Embryonic facial prominence (tissue), 1 donor: ENCODE measurements around the gene RALGAPA2.

Experiments
- DNase-seq: peaks from one replicate; pipeline ENCODE4 v3.0.0-alpha.2; 2016; ENCODE audit errors: extremely low spot score

The RALGAPA2 gene

DNA sequence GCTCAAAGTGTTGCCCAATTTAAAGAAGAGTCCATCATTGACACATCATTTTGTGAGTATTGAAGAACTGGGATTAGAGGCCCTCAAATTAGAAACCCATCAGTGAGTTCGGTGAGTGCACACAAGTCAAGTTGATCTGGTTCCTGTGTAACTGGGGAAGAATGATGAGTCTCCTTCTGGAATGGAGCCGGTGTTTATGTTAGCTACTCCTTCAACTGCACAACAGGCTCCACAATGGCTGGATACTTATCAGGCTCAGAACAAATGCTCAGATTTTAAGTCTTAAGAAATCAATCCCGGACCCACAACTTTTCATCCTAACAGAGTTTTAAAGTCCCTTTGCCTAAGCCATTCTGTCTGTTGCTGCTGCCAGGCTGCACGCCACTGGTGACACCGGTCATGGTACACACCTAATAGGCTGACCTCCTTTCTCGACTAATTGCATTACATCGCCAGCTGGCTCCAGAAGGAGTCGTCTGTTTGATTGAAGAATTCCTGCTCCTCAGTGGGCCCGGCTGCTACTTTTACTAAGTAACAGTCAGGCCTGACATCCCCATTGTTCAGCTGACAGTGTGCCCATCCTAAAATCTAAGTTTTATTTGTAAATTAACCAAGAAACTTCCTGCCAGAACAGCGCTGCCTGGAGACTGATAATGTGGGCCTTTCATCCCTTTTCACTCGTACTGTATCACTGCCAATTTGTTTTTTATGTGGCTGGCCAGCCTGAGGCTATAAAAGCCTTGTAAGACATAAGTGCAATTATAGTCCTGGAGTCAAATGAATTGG, 214.2 kb downstream of the RALGAPA2 start:
- no peak for DNase-seq

DNA sequence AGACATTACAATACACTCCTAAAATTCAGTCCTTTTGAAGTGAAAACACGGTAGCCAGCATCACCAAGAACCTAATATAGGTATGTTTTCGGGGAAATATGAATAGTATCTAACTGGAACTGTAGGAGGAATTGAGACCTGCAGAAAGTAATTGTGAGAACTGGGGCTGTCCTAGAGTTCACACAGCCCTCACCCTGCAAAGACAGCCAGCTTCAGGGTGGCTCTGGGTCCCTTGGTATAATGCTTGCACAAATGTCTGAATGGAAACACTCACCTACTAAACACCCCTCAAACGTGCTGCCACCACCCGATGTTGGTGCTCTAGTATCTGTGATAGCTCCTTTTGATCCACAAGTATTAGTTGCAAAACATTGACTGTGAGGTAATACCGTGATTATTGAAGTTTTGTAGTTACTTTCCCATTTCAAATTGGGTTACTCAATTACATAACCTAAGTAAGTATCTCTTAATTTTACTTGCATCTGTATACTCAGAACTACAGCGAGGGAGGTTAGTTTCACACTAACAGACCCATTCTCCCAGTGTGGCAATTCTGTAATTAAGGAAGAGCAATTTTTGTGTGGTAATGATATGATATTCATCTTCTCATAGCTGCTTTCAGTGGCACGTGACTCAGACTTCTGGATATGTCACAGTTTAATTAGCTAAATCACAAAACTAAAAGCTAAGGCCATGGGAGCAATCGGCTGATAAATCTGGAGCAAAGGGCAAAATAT, 215.0 kb downstream of the RALGAPA2 start:
- DNase-seq = no peak

DNA sequence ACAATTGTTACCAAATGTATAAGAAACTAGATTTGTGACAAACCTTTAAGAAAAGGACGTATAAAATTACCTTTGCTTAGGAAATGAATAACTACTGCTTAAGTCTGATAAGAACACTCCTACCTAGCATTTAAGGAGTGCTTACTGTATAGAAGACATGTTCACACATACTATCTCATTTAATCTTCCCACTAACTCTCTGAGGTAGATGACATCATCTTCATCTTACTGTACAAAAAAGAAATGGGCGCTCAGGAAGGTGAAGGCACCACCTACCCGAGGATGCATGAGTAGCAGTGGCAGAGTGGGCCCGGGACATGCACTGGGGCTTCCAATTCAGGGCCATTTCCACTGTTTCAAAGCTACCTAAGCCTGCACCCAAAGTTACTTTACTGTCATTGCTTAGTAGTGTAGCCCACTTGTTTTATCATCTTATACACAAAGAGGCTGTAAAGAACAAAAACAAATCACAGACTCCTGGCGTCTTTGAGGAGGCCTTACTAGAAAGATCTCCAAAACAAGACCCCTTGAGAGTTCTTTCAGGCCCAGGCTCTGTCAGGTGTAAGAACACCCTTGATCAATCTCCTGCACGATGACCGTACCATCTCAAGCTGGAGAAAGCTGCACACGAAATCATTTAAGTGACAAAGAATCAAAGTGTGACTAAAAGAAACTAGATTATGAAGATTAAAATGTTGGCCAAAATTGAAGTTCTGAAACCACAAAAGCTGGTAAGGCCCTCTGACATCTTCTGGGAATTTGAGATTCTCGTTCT, 216.5 kb downstream of the RALGAPA2 start:
- no peak for DNase-seq

DNA sequence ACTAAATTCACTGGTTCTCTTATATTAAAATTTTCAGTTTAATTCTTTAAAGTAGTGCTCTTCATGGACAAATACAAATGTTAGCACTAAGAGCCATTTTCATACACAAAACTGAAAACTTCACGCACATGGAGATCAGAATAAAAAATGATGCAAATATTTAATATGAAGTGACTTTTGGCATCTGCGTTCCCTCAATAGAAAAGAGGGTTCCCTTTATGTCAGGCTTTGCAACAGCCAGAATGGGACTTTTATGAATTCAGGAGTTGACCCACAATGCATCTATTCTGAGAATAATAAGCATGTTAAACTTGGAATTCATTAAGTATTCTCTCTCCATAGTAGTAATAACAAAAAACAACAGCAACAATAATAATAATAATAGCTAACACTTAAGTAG, 218.7 kb downstream of the RALGAPA2 start:
- no peak for DNase-seq

DNA sequence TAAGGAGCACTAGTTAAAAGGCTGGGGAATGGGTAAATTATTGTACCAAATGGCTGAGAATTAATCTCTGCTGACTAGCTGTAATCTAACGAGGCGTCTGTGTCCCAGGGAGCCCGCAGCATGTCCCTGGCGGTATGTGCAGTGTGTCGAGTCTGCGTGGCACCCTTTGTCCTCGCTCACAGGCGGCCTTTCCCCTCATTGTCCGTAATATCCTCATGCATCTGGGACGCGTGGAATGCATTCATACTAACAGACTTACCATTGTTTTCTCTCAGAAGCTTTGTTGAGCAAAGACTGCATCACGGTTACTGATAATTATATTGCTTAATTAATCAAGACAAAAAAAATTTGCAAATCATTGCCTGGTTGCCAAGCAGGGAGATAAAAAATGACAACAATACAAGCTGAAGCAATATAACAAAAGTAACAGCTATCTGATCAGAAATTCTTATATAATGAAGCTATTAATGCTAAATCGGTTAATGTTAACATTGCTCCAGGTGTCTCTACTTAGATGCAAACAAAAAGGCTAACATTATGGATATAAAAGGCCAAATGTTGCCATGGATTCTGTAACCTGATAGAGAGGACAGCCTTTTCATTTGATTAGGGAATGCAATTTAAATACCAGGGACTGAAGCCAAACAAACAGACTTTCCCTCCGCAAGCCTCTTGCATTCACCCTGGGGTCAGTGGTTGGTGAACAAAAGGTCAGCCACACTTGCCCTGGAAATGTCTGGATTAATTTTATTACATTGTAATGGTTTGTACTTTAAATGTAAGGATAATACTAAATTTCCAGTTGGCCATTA, 219.7 kb downstream of the RALGAPA2 start:
- no peak for DNase-seq

DNA sequence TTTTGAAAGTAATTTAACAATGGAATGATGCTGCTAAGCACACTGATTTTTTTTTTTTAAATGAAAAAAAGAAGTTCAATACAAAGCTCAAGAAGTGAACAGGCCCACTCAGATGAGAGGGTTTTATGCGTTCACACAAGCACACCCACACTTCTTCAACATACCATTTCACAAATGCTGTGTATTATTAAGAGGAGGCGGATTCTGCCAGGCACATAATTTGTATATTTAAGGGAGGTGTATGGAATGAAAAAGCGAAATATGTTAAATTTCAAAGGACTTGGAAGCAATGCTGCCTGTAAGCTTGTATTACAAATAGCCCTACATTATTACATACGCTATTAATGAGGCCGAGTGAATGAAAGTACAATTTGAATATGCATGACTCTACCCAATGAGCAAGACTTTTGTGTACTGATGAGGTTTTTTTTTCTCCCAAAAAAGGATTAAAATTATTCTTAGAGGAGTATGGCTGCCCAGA, 220.6 kb downstream of the RALGAPA2 start:
- DNase-seq = no peak

DNA sequence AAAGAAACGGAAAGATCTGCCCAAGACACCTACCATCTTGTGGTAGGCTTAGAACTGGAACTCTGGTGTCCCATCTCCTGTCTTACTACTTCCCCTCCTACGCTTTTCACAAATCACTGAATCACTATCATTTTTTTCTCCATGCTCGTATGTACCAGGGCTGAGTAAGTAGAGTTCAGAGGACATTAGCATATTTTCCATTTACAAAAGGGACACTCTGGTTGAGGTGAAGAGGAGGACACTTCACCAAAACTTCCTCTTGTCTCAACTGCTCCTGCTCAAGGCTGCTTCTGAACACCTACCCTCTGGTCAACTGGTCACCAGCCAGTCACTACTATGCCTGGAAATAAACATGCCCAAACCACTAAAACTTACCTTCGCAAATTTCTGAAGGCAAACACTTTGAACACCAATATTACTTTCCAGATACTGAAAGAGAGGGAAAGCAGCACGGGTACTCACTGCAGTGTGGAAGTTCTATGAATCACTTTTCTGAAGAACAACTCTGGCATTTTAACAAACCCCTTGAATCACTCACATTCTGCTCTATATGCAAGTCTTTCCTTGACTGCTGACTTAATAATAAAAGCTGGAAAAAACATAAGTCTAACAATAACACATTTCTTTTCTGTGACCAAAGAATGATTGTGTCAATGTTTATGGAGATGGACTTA, 221.2 kb downstream of the RALGAPA2 start:
- DNase-seq = no peak

DNA sequence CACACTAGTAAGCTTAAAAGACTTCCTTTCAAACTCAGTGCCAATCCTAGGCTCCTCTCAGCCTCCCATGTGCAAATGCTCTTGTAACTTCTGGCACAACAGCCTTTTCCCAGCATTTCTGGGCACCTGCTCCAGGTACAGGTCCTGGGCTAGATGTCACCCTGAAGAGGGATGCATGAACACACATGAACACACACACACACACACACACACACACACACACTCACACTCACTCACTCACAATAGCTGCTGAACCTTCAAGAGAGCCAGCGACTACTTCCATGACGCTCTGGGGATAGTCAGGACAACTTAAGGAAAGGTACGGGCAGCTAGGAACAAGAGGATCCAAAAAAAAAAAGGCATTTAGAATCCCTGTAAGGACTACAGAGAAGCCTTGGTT, 221.8 kb downstream of the RALGAPA2 start:
- DNase-seq = no peak

DNA sequence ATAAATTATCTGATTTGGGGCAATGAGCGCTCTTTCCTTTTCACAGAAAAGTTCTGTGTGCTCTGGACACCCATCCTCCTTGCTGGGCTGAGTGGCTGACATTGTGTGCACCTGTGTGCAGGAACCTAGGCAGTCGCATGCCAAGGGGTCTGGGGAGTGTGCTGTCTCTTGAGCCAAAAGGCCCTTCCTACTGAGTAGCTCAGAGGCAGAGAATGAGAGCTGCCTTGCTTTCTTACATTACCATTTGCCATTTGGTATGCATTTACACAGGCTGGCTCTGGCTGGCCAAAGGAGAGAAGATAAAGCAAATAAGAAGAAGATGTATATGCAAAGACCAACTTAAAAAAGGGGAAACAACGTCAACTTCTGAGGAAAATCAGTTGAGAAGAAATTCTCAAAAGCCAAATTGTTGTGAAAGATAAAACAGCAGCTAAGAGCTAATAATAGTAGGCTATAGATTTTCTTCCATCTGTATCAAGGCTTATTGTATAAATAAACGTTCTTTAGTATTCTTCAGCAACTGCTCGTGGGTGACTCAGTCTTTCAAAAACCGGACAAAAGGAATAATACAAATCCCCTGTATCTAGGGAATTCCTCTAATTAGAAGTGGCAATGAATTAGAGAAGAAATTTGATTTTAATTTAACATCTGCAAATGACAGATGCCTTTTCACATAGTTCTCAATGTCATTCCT, 222.6 kb downstream of the RALGAPA2 start:
- DNase-seq = no peak

DNA sequence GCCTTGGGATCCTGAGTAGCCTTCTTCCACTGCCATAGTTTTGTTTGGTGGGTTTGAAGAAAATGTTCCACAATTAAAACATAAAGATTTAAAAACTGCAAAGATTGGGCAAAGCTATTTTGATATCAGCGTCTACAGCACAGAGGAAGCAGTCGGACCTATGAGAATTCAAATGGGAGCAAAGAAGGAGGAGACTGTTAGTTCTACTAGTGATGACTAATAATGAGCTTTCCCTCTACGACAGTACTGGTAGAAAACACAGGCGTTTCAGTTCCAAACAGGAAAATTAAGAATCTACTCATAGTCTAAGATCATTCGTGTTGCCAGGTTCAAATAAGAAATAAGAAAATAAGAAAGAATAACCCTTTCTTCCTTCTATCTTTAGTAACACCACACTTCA, 223.4 kb downstream of the RALGAPA2 start:
- DNase-seq = no peak

DNA sequence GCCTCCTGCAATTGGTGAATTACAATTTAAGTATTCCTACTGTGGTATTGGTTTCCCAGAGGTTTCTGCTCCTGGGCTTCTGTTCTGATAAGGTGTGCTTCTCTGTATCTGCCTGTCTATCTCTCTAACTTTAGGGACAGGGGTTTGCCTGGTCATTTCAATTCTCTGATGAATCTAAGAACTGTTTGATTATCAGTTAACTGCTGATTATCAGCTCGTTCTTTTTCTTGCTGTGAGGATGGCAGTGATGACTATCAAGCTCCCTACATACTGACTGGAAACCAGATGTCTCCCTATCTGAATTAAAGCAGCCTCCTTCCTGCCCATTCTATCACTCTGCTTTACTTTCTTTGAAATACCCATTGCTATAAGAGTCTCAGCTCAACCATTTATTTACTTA, 224.1 kb downstream of the RALGAPA2 start:
- DNase-seq = no peak

DNA sequence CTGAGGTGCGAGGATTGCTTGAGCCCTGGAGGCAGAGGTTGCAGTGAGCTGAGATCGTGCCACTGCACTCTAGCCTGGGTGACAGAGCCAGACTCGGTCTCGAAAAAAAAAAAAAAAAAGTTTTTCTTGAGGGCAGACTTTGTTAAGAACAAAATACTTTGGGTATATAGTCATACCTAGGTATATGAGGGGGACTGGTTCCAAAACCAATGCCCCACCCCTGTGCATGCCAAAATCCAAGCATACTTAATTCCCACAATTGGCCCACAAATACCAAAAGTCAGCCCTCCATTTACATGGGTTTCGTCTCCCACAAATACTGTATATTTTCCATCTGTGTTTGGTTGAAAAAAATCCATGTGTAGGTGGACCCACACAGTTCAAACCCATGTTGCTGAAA, 224.6 kb downstream of the RALGAPA2 start:
- no peak for DNase-seq

DNA sequence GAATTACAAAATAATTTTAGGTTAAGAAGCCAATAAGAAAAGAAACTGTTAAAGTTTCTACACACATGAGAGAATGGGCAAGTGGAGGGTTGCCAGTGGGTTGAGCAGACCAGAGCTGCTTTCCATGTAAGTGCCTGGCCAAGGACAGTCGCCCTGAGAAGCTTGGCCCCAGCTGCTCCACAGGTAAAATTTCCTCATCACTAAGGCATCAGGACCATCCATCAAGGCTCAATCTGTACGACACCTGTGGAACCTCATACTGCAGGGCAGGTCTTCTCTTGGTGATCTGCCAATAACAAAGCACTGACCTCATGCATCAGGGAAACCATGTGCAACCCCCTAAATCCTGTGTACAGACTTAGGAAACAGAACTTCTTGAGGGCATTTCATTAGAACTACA, 229.1 kb downstream of the RALGAPA2 start:
- no peak for DNase-seq

DNA sequence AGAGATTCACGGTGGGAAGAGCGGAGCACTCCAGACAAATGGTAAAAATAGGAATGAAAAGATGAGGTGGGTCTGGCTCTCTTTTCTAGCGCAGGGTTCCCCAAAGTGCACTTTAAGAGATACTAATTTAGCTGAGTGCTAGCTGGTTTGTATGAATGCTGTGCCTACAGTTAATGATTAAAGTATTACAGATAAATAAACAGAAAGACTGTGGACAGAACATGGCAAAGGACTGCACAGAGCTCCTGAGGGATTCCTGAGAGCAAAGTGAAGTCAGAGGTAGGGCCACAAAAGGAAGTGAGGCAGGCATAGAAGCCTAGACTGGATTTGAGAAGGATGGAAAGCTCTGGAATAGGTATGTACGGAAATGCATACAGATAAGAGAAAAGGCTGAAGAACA, 230.0 kb downstream of the RALGAPA2 start:
- DNase-seq = no peak

DNA sequence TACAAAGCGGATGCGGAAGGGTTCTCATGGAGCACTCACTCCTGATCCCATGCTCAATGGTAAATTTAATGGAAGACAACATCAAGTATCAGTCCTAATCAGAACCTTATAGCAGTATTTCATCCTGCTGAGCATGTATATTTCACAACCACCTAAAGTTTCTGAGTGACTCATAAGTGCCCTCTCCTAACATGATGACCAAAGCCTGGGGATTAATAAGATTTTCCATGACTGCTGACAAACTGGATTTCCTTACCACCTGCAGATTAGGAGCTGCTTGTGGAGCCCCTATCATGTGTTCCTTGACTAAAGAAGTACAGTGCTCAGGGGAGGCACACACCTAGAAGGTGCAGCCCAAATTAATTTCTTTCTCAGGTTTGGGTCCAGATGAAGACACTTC, 231.8 kb downstream of the RALGAPA2 start:
- DNase-seq = no peak

DNA sequence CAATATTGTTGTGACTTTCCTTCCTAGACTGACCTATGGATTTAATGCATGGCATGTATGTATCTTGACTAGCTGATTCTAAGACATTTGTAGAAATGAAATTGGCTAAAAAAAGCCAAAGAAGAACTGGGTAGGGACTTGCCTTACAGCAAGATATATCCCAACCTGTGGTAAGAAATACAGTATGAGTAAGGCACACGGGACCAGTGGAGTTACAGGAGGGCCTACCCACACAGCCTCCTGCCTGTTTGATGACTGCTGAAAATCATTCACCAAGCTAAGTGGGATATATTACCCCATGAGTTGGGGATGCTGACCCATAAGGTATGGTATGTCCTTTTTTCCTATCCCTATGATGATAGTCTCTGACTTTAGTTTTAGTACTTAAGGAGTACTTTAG, 232.3 kb downstream of the RALGAPA2 start:
- no peak for DNase-seq

DNA sequence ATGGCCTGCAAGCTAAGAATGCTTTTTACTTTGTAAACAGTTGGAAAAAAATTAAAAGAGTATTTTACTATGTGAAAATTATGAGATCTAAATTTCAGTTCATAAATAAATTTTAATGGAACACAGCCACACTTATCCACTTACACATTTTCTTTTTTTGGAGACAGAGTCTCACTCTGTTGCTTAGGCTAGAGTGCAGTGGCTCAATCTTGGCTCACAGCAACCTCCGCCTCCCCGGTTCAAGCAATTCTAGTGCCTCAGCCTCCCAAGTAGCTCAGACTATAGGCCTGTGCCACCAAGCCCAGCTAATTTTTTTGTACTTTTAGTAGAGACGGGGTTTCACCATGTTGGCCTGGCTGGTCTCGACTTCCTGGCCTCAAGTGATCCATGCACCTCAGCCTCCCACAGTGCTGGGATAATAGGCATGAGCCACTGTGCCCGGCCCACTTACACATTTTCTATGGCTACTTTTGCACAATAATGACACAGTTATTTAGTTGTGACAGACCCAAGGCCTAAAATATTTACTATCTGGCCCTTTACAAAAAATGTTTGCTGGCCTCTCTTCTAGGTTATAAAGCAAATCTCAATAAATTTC, 234.9 kb downstream of the RALGAPA2 start:
- no peak for DNase-seq

DNA sequence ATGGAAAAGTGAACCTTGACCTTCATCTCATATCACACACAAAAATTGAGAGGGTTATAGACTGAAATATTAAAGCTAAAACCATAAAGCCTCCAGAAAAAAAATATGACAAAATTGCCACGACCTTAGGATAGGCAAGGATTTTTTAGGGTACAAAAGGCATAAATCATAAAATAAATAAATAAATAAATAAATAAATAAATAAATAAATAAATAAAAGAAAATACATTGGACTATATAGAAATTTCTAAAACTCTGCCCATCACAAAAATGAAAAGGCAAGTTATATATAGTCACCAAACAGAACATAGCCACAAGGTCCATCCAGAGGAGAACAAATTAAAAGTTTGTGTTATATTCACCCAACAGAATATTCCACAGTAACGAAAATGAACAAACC, 235.9 kb downstream of the RALGAPA2 start:
- DNase-seq = no peak

DNA sequence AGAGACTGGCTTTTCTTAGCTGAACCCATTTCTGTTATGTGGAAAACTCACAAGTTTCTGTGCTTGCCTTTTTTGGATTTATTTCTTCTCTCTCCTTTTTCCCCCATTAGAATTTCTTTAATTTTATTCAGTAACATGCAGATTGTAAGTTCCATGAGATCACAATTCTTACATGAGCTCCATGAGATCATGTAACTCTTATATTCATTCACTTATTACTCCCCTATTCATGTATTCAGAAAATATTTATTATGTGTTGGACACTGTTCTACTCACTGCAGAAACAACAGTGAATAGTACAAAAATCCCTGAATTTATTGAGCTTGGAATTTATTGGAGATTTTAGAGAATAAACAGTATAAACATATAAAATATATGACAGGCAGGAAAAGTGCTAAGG, 238.8 kb downstream of the RALGAPA2 start:
- DNase-seq = no peak

DNA sequence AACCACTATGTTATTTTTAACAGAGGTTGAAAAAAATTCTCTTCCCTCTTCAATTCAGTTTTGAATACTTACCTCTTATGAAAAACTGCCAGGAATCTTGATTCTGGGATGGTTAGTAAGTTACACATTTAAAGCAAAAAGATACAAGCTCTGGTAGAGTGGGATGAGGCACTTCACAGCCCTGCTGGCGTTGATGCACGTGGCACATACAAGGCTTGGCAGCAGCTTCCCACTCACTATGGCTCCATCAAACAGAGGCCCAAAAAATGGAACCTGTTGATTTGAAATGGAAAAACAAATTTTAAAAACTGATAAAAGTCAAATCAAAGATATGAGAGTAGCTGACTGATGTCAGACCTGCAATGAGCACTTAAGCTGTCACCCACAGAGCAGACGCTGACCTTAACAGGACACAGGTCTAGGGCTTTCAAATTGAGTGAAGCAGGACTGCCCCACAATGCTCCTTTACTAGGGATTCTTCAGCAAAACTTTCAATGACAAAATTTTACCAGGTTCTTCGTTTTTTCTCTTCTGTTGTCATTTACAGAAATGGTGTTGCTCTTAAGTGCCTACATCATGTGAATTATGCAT, 239.7 kb downstream of the RALGAPA2 start:
- no peak for DNase-seq
